Astrocyte (in vitro differentiated cells and primary cell): ENCODE measurements around the gene ADGRA1. TPM values are rescaled to one million over a fixed set of nuclear protein-coding genes. Genes with fewer than 3 reads are reported as not detected.

ENCODE experiments used
- DNase-seq: peaks from one replicate; pipeline ENCODE4 v3.0.0-alpha.2; 2010; ENCODE audit warnings: low read depth
- FAIRE-seq: peaks from 2 replicates; lab custom pipeline; 2011; peaks lifted over from hg19 to GRCh38; lab: Jason Lieb, UNC
- H2AFZ ChIP-seq: 2 replicates; pipeline ENCODE4 v1.6.0; 2012; ENCODE audit warnings: low read depth, low read length, inconsistent platforms
- H3K27ac ChIP-seq: 2 replicates; pipeline ENCODE4 v1.5.1; 2011; ENCODE audit warnings: low read depth, low read length, inconsistent platforms
- H3K27me3 ChIP-seq: 2 replicates; pipeline ENCODE4 v1.6.0; 2011; ENCODE audit warnings: low read length, inconsistent platforms; ENCODE audit not compliant: insufficient read depth
- H3K36me3 ChIP-seq: 2 replicates; pipeline ENCODE4 v1.5.1; 2011; ENCODE audit warnings: low read length, inconsistent platforms; ENCODE audit not compliant: insufficient read depth
- H3K4me1 ChIP-seq: 2 replicates; pipeline ENCODE4 v1.5.1; 2011; ENCODE audit warnings: low read length, inconsistent platforms; ENCODE audit not compliant: insufficient read depth
- H3K4me2 ChIP-seq: 2 replicates; pipeline ENCODE4 v1.6.0; 2012; ENCODE audit warnings: low read length, inconsistent platforms
- H3K4me3 ChIP-seq: 2 replicates; pipeline ENCODE4 v1.5.1; 2011; ENCODE audit warnings: low read depth, mild to moderate bottlenecking, low read length, inconsistent platforms; ENCODE audit not compliant: insufficient read depth
- H3K79me2 ChIP-seq: 2 replicates; pipeline ENCODE4 v1.6.0; 2012; ENCODE audit warnings: mild to moderate bottlenecking, low read length, inconsistent platforms; ENCODE audit not compliant: insufficient read depth
- H3K9ac ChIP-seq: 2 replicates; pipeline ENCODE4 v1.6.0; 2012; ENCODE audit warnings: mild to moderate bottlenecking, low read length, inconsistent platforms
- H3K9me3 ChIP-seq: 2 replicates; pipeline ENCODE4 v1.5.1; 2012; ENCODE audit warnings: low read depth, mild to moderate bottlenecking, low read length, inconsistent platforms; ENCODE audit not compliant: insufficient read depth
- H4K20me1 ChIP-seq: 2 replicates; pipeline ENCODE4 v1.6.0; 2012; ENCODE audit warnings: low read length, inconsistent platforms; ENCODE audit not compliant: insufficient read depth
- H3K27ac Mint-ChIP-seq: one replicate; pipeline ENCODE4 v1.8.0; 2021; ENCODE audit warnings: mild to moderate bottlenecking, mixed read lengths; ENCODE audit not compliant: unreplicated experiment
- H3K27me3 Mint-ChIP-seq: one replicate; pipeline ENCODE4 v1.8.0; 2021; ENCODE audit warnings: low read depth, mixed read lengths; ENCODE audit not compliant: unreplicated experiment
- H3K36me3 Mint-ChIP-seq: one replicate; pipeline ENCODE4 v1.8.0; 2021; ENCODE audit warnings: low read depth, mixed read lengths; ENCODE audit not compliant: unreplicated experiment
- H3K4me1 Mint-ChIP-seq: one replicate; pipeline ENCODE4 v1.8.0; 2021; ENCODE audit warnings: low read depth, mixed read lengths; ENCODE audit not compliant: unreplicated experiment
- H3K4me3 Mint-ChIP-seq: one replicate; pipeline ENCODE4 v1.8.0; 2021; ENCODE audit warnings: mild to moderate bottlenecking, moderate library complexity, mixed read lengths; ENCODE audit not compliant: unreplicated experiment
- H3K9me3 Mint-ChIP-seq: one replicate; pipeline ENCODE4 v1.8.0; 2021; ENCODE audit warnings: mild to moderate bottlenecking, mixed read lengths; ENCODE audit not compliant: unreplicated experiment
- EZH2 ChIP-seq: IDR thresholded peaks from 2 replicates; pipeline ENCODE4 v1.6.1; 2012; ENCODE audit warnings: mild to moderate bottlenecking, low read length, inconsistent platforms; ENCODE audit not compliant: insufficient read depth
- total RNA-seq: library from RNA; stranded (reverse); gene quantifications from 2 replicates; pipeline ENCODE4 v1.2.1, GENCODE V29; 2021
- TF ChIP-seq, protein P1 (sequence below): IDR thresholded peaks from 2 replicates; pipeline ENCODE4 v1.5.1; 2011; ENCODE audit warnings: low read depth, mild to moderate bottlenecking, inconsistent platforms, low read length, moderate library complexity; ENCODE audit not compliant: insufficient read depth

The ADGRA1 gene
- total RNA-seq, 1 donor from 2014 or later: not detected

- DNase-seq (no peak), FAIRE-seq (no peak)
- TF ChIP-seq, protein P1, sequence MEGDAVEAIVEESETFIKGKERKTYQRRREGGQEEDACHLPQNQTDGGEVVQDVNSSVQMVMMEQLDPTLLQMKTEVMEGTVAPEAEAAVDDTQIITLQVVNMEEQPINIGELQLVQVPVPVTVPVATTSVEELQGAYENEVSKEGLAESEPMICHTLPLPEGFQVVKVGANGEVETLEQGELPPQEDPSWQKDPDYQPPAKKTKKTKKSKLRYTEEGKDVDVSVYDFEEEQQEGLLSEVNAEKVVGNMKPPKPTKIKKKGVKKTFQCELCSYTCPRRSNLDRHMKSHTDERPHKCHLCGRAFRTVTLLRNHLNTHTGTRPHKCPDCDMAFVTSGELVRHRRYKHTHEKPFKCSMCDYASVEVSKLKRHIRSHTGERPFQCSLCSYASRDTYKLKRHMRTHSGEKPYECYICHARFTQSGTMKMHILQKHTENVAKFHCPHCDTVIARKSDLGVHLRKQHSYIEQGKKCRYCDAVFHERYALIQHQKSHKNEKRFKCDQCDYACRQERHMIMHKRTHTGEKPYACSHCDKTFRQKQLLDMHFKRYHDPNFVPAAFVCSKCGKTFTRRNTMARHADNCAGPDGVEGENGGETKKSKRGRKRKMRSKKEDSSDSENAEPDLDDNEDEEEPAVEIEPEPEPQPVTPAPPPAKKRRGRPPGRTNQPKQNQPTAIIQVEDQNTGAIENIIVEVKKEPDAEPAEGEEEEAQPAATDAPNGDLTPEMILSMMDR: no peak
- TF ChIP-seq EZH2: no peak
- Mint-ChIP-seq H3K9me3 (no peaks in the 10 kb centered on the region), H3K27ac (no peak overlapping the region), H3K36me3 (no peaks in the 10 kb centered on the region), H3K4me3 (no peak overlapping the region), H3K27me3 (peaks cover 53% of the 10 kb centered on the region), H3K4me1 (no peaks in the 10 kb centered on the region)
- no peaks in the 10 kb centered on the region for H3K36me3 ChIP-seq
- H3K27me3 ChIP-seq: no peaks in the 10 kb centered on the region
- no peak overlapping the region for H3K4me3 ChIP-seq
- no peaks in the 10 kb centered on the region for H3K4me1 ChIP-seq
- no peaks in the 10 kb centered on the region for H4K20me1 ChIP-seq
- H3K9me3 ChIP-seq: no peaks in the 10 kb centered on the region
- no peak overlapping the region for H3K4me2 ChIP-seq
- no peak overlapping the region for H2AFZ ChIP-seq
- no peak overlapping the region for H3K9ac ChIP-seq
- no peak overlapping the region for H3K27ac ChIP-seq
- H3K79me2 ChIP-seq: no peaks in the 10 kb centered on the region
Observed at GRCh38 chr10:133042816-133043215, 44.9 kb upstream of the ADGRA1 start.

GRCh38 chr10:133043541-133044225 lies 44.0 kb upstream of the ADGRA1 start:
- no peak for FAIRE-seq
- no peak overlapping the region for H3K4me3 Mint-ChIP-seq

GRCh38 chr10:133044401-133044811 lies 43.3 kb upstream of the ADGRA1 start:
- no peak for DNase-seq

More at GRCh38 chr10:133043541-133044225, 44.0 kb upstream of the ADGRA1 start:
- no peaks in the 10 kb centered on the region for H3K36me3 Mint-ChIP-seq
- no peak overlapping the region for H3K9ac ChIP-seq
- no peaks in the 10 kb centered on the region for H3K9me3 Mint-ChIP-seq
- no peaks in the 10 kb centered on the region for H4K20me1 ChIP-seq
- H3K4me1 Mint-ChIP-seq: no peaks in the 10 kb centered on the region
- H3K27me3 ChIP-seq: no peaks in the 10 kb centered on the region
- H2AFZ ChIP-seq: no peak overlapping the region
- no peaks in the 10 kb centered on the region for H3K36me3 ChIP-seq
- H3K27ac ChIP-seq: no peak overlapping the region
- no peak overlapping the region for H3K27ac Mint-ChIP-seq
- H3K4me2 ChIP-seq: no peak overlapping the region
- TF ChIP-seq, protein P1: no peak
- no peak for TF ChIP-seq EZH2
- peaks cover 52% of the 10 kb centered on the region for H3K27me3 Mint-ChIP-seq
- no peaks in the 10 kb centered on the region for H3K9me3 ChIP-seq
- no peaks in the 10 kb centered on the region for H3K79me2 ChIP-seq
- DNase-seq: no peak
- H3K4me1 ChIP-seq: no peaks in the 10 kb centered on the region
- no peak overlapping the region for H3K4me3 ChIP-seq

More at GRCh38 chr10:133044401-133044811, 43.3 kb upstream of the ADGRA1 start:
- H3K36me3 ChIP-seq: no peaks in the 10 kb centered on the region
- TF ChIP-seq EZH2: no peak
- TF ChIP-seq, protein P1: no peak
- Mint-ChIP-seq H3K9me3 (no peaks in the 10 kb centered on the region), H3K4me3 (no peak overlapping the region), H3K36me3 (no peaks in the 10 kb centered on the region), H3K4me1 (no peaks in the 10 kb centered on the region), H3K27me3 (peaks cover 55% of the 10 kb centered on the region), H3K27ac (no peak overlapping the region)
- no peak overlapping the region for H3K27ac ChIP-seq
- no peak for FAIRE-seq
- no peaks in the 10 kb centered on the region for H3K9me3 ChIP-seq
- H3K4me1 ChIP-seq: no peaks in the 10 kb centered on the region
- H3K9ac ChIP-seq: no peak overlapping the region
- H3K27me3 ChIP-seq: no peaks in the 10 kb centered on the region
- no peaks in the 10 kb centered on the region for H3K79me2 ChIP-seq
- no peak overlapping the region for H3K4me3 ChIP-seq
- H2AFZ ChIP-seq: no peak overlapping the region
- H4K20me1 ChIP-seq: no peaks in the 10 kb centered on the region
- H3K4me2 ChIP-seq: no peak overlapping the region
